ENCODE measurements around the gene AGBL4. TPM values are rescaled to one million over a fixed set of nuclear protein-coding genes. Genes with fewer than 3 reads are reported as not detected.

The AGBL4 gene
- total and polyA plus RNA-seq, 9 of the 15 experiments (the other 6 are each of a cell fraction or from before 2014, with no cell fraction given) = 0.11 TPM; not detected in 7

- BruUV-seq (replicated peaks) = no TSS peak
- DNase-seq (ENCODE audit: extremely low read depth in 1 of 4, low spot score in 3 of 4) (no peak), ATAC-seq (no peak), FAIRE-seq (no peak)
- Histone ChIP-seq H3K9me3 (replicated peaks; ENCODE audit: control insufficient read depth, insufficient read depth, low read depth, low read length) (no peaks in the 10 kb centered on the region), H3K4me3 (no peak overlapping the region), H3K9ac (ENCODE audit: insufficient read depth in 1 of 2, low read depth in 2 of 2, low read length in 2 of 2) (no peak overlapping the region), H3K79me2 (ENCODE audit: control insufficient read depth, insufficient read depth, low read length) (no peaks in the 10 kb centered on the region), H3K4me1 (replicated peaks in 1 of 2; ENCODE audit: control insufficient read depth in 2 of 2, insufficient read depth in 2 of 2, low read length in 2 of 2) (no peaks in the 10 kb centered on the region), H3K4me2 (ENCODE audit: insufficient read depth, low read length) (no peak overlapping the region), H3K27ac (ENCODE audit: extremely low read depth, low read depth, low read length) (no peak overlapping the region), H4K20me1 (replicated peaks; ENCODE audit: control insufficient read depth, insufficient read depth, low read length) (no peaks in the 10 kb centered on the region), H3K27me3 (ENCODE audit: control insufficient read depth in 2 of 2, insufficient read depth in 2 of 2, low read length in 2 of 2) (no peaks in the 10 kb centered on the region), H3K36me3 (ENCODE audit: control insufficient read depth, insufficient read depth, low read length) (no peaks in the 10 kb centered on the region), H2AFZ (ENCODE audit: low read depth, low read length) (no peak overlapping the region), H3K9me1 (ENCODE audit: control insufficient read depth, insufficient read depth, low read length) (no peaks in the 10 kb centered on the region)
- POLR2A ChIA-PET = interaction anchor here (0.6 kb wide), 1 partner anchor 32 kb away, joined by 3 read pairs; no protein-coding TSS in a partner anchor
- in situ Hi-C loops (cut with MboI) = no loop called here
- intact Hi-C loops (cut with micrococcal nuclease) = no loop called here
- CTCF ChIA-PET (ENCODE audit: low intra/inter-chr PET ratio) = no interaction called here
- TF ChIP-seq U2AF2 (optimal IDR thresholded peaks at IDR 0.05; ENCODE audit: low read depth, low read length) (no peak), POLR3G (IDR thresholded peaks at IDR 0.05; ENCODE audit: extremely low read depth, insufficient read length, insufficient replicate concordance) (no peak), FOXA1 (IDR thresholded peaks at IDR 0.05; ENCODE audit: borderline replicate concordance) (no peak), CBX8 (IDR thresholded peaks at IDR 0.05; ENCODE audit: borderline replicate concordance, extremely low read depth, low read depth, low read length, poor library complexity, severe bottlenecking) (no peak), RUNX1 (IDR thresholded peaks at IDR 0.05; ENCODE audit: low read depth) (no peak), EZH2 (IDR thresholded peaks at IDR 0.05; ENCODE audit: borderline replicate concordance, low read depth, low read length) (no peak), ETV5 (CRISPR knock-in tag; IDR thresholded peaks at IDR 0.05; ENCODE audit: low read depth) (no peak), RBM25 (IDR thresholded peaks at IDR 0.05; ENCODE audit: low read depth, low read length, severe bottlenecking) (no peak), CBX2 (IDR thresholded peaks at IDR 0.05; ENCODE audit: insufficient read depth, low read length, poor library complexity, severe bottlenecking) (no peak), ZNF589 (CRISPR knock-in tag; IDR thresholded peaks at IDR 0.05; ENCODE audit: low read depth) (no peak)
- TF ChIP-seq, protein P1, sequence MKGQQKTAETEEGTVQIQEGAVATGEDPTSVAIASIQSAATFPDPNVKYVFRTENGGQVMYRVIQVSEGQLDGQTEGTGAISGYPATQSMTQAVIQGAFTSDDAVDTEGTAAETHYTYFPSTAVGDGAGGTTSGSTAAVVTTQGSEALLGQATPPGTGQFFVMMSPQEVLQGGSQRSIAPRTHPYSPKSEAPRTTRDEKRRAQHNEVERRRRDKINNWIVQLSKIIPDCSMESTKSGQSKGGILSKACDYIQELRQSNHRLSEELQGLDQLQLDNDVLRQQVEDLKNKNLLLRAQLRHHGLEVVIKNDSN (CRISPR knock-in tag; IDR thresholded peaks at IDR 0.05) = no peak
- TF ChIP-seq, protein P2, sequence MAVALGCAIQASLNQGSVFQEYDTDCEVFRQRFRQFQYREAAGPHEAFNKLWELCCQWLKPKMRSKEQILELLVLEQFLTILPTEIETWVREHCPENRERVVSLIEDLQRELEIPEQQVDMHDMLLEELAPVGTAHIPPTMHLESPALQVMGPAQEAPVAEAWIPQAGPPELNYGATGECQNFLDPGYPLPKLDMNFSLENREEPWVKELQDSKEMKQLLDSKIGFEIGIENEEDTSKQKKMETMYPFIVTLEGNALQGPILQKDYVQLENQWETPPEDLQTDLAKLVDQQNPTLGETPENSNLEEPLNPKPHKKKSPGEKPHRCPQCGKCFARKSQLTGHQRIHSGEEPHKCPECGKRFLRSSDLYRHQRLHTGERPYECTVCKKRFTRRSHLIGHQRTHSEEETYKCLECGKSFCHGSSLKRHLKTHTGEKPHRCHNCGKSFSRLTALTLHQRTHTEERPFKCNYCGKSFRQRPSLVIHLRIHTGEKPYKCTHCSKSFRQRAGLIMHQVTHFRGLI (CRISPR knock-in tag; IDR thresholded peaks at IDR 0.05) = no peak
These were observed 1082.6 kb downstream of the AGBL4 start for GRCh38 chr1:48940962-48941732.
